ENCODE measurements around the gene PFKL.

The PFKL gene

DNA sequence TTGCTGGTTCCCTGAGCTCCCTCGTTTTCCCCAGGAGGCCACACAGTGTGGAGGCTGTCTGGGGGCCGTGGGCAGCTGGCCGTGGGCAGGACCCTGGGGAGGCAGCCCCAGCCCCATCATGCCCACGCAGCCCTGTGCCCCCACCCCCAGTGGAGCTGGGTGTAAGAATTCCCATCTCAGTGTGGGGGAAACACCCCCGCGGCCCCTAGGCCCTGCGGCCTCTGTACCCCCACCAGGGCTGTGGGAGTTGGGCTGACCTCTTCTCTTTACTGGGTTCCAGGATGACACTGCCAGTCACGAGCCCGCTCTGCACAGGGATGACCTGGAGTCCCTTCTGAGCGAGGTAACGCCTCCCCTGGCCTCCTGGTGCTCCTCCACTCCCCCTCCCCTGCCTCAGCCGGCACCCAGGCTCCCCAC lies 3.7 kb upstream of the PFKL start:
- Histone ChIP-seq H3K4me1 (ENCODE audit: insufficient read depth, poor library complexity, severe bottlenecking) (peaks cover 3% of the 10 kb centered on the region), H3K27ac (ENCODE audit: poor library complexity, severe bottlenecking) (no peak overlapping the region), H3K9me3 (ENCODE audit: severe bottlenecking) (no peaks in the 10 kb centered on the region), H3K4me3 (ENCODE audit: severe bottlenecking) (no peak overlapping the region), H3K27me3 (ENCODE audit: insufficient read depth, poor library complexity, severe bottlenecking) (no peaks in the 10 kb centered on the region), H3K36me3 (ENCODE audit: low read depth) (no peaks in the 10 kb centered on the region)
- ATAC-seq (ENCODE audit: low read depth) (no peak), DNase-seq (ENCODE audit: low spot score) (no peak)
- TF ChIP-seq CTCF (IDR thresholded peaks at IDR 0.05; ENCODE audit: poor library complexity, severe bottlenecking) = no peak

DNA sequence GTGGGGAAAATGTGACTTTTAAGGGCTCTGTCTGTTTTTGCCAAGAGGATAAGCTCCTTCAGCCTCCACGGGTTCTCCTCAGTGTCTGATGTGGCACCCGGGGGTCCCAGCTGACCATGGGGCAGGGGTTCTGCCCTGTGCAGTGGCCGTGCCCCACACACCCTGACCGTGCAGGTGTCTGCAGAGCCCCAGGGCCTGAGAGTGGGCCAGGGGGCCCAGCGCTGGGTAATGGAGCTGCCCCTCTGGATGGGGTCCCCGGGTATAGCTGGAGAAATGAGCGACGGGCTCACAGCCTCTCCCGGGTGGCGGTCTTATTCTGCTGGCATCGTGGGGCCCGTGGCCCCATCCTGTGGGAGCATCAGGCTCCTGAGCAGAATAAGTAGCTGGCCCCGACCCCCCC lies 2.9 kb upstream of the PFKL start:
- TF ChIP-seq CTCF (IDR thresholded peaks at IDR 0.05; ENCODE audit: poor library complexity, severe bottlenecking) = no peak
- H3K4me1 ChIP-seq (ENCODE audit: insufficient read depth, poor library complexity, severe bottlenecking) = peaks cover 3% of the 10 kb centered on the region
- H3K9me3 ChIP-seq (ENCODE audit: severe bottlenecking) = no peaks in the 10 kb centered on the region
- no peak for DNase-seq (ENCODE audit: low spot score)
- no peak overlapping the region for H3K27ac ChIP-seq (ENCODE audit: poor library complexity, severe bottlenecking)
- no peaks in the 10 kb centered on the region for H3K27me3 ChIP-seq (ENCODE audit: insufficient read depth, poor library complexity, severe bottlenecking)
- ATAC-seq (ENCODE audit: low read depth) = no peak
- H3K36me3 ChIP-seq (ENCODE audit: low read depth) = no peaks in the 10 kb centered on the region
- no peak overlapping the region for H3K4me3 ChIP-seq (ENCODE audit: severe bottlenecking)

DNA sequence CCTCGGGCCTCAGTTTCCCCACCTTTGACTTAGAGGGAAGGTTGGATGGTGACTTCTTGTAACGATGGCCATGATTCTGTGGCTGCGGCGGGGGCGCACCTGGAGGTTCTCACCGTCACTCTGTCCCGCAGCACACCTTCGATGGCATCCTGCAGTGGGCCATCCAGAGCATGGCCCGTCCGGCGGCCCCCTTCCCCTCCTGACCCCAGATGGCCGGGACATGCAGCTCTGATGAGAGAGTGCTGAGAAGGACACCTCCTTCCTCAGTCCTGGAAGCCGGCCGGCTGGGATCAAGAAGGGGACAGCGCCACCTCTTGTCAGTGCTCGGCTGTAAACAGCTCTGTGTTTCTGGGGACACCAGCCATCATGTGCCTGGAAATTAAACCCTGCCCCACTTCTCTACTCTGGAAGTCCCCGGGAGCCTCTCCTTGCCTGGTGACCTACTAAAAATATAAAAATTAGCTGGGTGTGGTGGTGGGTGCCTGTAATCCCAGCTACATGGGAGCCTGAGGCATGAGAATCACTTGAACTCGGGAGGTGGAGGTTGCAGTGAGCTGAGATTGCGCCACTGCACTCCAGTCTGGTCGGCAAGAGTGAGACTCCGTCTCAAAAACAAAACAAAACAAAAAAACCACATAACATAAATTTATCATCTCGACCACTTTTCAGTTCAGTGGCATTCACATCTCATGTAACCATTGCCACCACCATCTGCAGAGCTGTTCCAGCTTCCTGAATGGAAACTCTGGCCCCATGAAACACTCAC lies 2.1 kb upstream of the PFKL start:
- no peaks in the 10 kb centered on the region for H3K9me3 ChIP-seq (ENCODE audit: severe bottlenecking)
- no peaks in the 10 kb centered on the region for H3K27me3 ChIP-seq (ENCODE audit: insufficient read depth, poor library complexity, severe bottlenecking)
- no peak for DNase-seq (ENCODE audit: low spot score)
- peak; percentile 78 for TF ChIP-seq CTCF (IDR thresholded peaks at IDR 0.05; ENCODE audit: poor library complexity, severe bottlenecking)
- peak; percentile 48 for ATAC-seq (ENCODE audit: low read depth)
- peaks cover 3% of the 10 kb centered on the region for H3K4me1 ChIP-seq (ENCODE audit: insufficient read depth, poor library complexity, severe bottlenecking)
- no peak overlapping the region for H3K4me3 ChIP-seq (ENCODE audit: severe bottlenecking)
- H3K36me3 ChIP-seq (ENCODE audit: low read depth) = no peaks in the 10 kb centered on the region
- H3K27ac ChIP-seq (ENCODE audit: poor library complexity, severe bottlenecking) = no peak overlapping the region

GRCh38 chr21:44298301-44298700 lies 1.6 kb upstream of the PFKL start:
- no peaks in the 10 kb centered on the region for H3K36me3 ChIP-seq (ENCODE audit: low read depth)
- H3K27ac ChIP-seq (ENCODE audit: poor library complexity, severe bottlenecking) = no peak overlapping the region
- ATAC-seq (ENCODE audit: low read depth) = no peak
- H3K4me1 ChIP-seq (ENCODE audit: insufficient read depth, poor library complexity, severe bottlenecking) = peaks cover 3% of the 10 kb centered on the region
- H3K9me3 ChIP-seq (ENCODE audit: severe bottlenecking) = no peaks in the 10 kb centered on the region
- H3K27me3 ChIP-seq (ENCODE audit: insufficient read depth, poor library complexity, severe bottlenecking) = no peaks in the 10 kb centered on the region
- DNase-seq (ENCODE audit: low spot score) = no peak
- TF ChIP-seq CTCF (IDR thresholded peaks at IDR 0.05; ENCODE audit: poor library complexity, severe bottlenecking) = no peak
- H3K4me3 ChIP-seq (ENCODE audit: severe bottlenecking) = no peak overlapping the region

GRCh38 chr21:44299085-44299457 lies 782 bp upstream of the PFKL start:
- TF ChIP-seq CTCF (IDR thresholded peaks at IDR 0.05; ENCODE audit: poor library complexity, severe bottlenecking) = no peak
- Histone ChIP-seq H3K9me3 (ENCODE audit: severe bottlenecking) (no peaks in the 10 kb centered on the region), H3K27me3 (ENCODE audit: insufficient read depth, poor library complexity, severe bottlenecking) (no peaks in the 10 kb centered on the region), H3K4me1 (ENCODE audit: insufficient read depth, poor library complexity, severe bottlenecking) (peaks cover 3% of the 10 kb centered on the region), H3K36me3 (ENCODE audit: low read depth) (no peaks in the 10 kb centered on the region), H3K27ac (ENCODE audit: poor library complexity, severe bottlenecking) (peak overlapping the region; percentile 75), H3K4me3 (ENCODE audit: severe bottlenecking) (peak overlapping the region; percentile 97)
- ATAC-seq (ENCODE audit: low read depth) = no peak
- no peak for DNase-seq (ENCODE audit: low spot score)
